HepG2 (cell line): ENCODE measurements around the gene APOC1. TPM values are rescaled to one million over a fixed set of nuclear protein-coding genes. Genes with fewer than 3 reads are reported as not detected.
A peak's percentile ranks its signal among the peaks of the same experiment; 100 is the strongest.

ENCODE experiments used
- ARID2 ChIP-seq: sonication (generic); formaldehyde crosslinking; IDR thresholded peaks from 2 replicates; pipeline ENCODE4 v1.8.1; 2022; ENCODE audit warnings: mild to moderate bottlenecking, missing genetic modification reagents, borderline replicate concordance
- ATF4 ChIP-seq, 2 experiments: fragments of 450-650 bp in 1 of 2; sonication (generic) in 1 of 2; formaldehyde crosslinking; IDR thresholded peaks; 2 replicates each; pipeline versions ENCODE4 v1.5.0 to v1.8.0; 2020 to 2022; ENCODE audit warnings: mild to moderate bottlenecking in 1 of 2, missing genetic modification reagents in 1 of 2
- CHCHD3 ChIP-seq: sonication (generic); formaldehyde crosslinking; IDR thresholded peaks from 2 replicates; pipeline ENCODE4 v1.8.0; 2022; ENCODE audit warnings: mild to moderate bottlenecking, missing genetic modification reagents, moderate library complexity
- ESRRA ChIP-seq: sonication (generic); formaldehyde crosslinking; IDR thresholded peaks from 2 replicates; pipeline ENCODE4 v1.5.1; 2020; ENCODE audit warnings: mild to moderate bottlenecking, low read depth, missing genetic modification reagents
- HMG20A ChIP-seq: IDR thresholded peaks from 2 replicates; pipeline ENCODE4 v1.6.1; 2016; ENCODE audit warnings: borderline replicate concordance
- HOXA5 ChIP-seq: sonication (generic); formaldehyde crosslinking; IDR thresholded peaks from 2 replicates; pipeline ENCODE4 v1.4.0; 2020; ENCODE audit warnings: missing genetic modification reagents
- KAT8 ChIP-seq: IDR thresholded peaks from 2 replicates; pipeline ENCODE4 v1.6.1; 2016; ENCODE audit warnings: missing genetic modification reagents, missing compliant biosample characterization
- KDM3A ChIP-seq: IDR thresholded peaks from 2 replicates; pipeline ENCODE4 v1.6.1; 2018; ENCODE audit warnings: low read depth, missing compliant biosample characterization
- MED13 ChIP-seq: sonication (generic); formaldehyde crosslinking; IDR thresholded peaks from 2 replicates; pipeline ENCODE4 v1.5.0; 2020; ENCODE audit warnings: missing genetic modification reagents
- SP1 ChIP-seq, 2 experiments: fragments of 450-650 bp in 1 of 2; sonication (generic) in 1 of 2; formaldehyde crosslinking in 1 of 2; IDR thresholded peaks; 2 replicates each; pipeline versions ENCODE4 v1.4.0 to v1.6.1; 2016 to 2020; ENCODE audit warnings: missing genetic modification reagents in 1 of 2
- TRAFD1 ChIP-seq: sonication (generic); formaldehyde crosslinking; IDR thresholded peaks from 2 replicates; pipeline ENCODE4 v1.5.1; 2020; ENCODE audit warnings: missing genetic modification reagents, mild to moderate bottlenecking, borderline replicate concordance
- ZNF230 ChIP-seq: sonication (generic); formaldehyde crosslinking; IDR thresholded peaks from 2 replicates; pipeline ENCODE4 v1.4.0; 2020; ENCODE audit warnings: mild to moderate bottlenecking, missing genetic modification reagents
- ZNF264 ChIP-seq: sonication (generic); formaldehyde crosslinking; IDR thresholded peaks from 2 replicates; pipeline ENCODE4 v1.4.0; 2020; ENCODE audit warnings: missing genetic modification reagents
- ZNF768 ChIP-seq: sonication (generic); formaldehyde crosslinking; IDR thresholded peaks from 2 replicates; pipeline ENCODE4 v1.4.0; 2020; ENCODE audit warnings: missing genetic modification reagents
- ZSCAN20 ChIP-seq: sonication (generic); formaldehyde crosslinking; IDR thresholded peaks from 2 replicates; pipeline ENCODE4 v1.4.0; 2020; ENCODE audit warnings: missing genetic modification reagents, mild to moderate bottlenecking, borderline replicate concordance
- polyA plus RNA-seq, 8 experiments: library from polyadenylated mRNA; depleted of rRNA in 3 of 8; stranded (reverse) in 7 of 8; unstranded in 1 of 8; fragments of >200 nt; fragmentation: Illumina TruSeq in 4 of 8; extraction: Trizol in 4 of 8; gene quantifications; 2 replicates each; pipeline versions ENCODE4 v1.2.1 to v1.2.3, GENCODE V29; 2011 to 2016; ENCODE audit warnings: low read depth in 4 of 8, missing spikeins in 1 of 8, mixed read lengths in 1 of 8; ENCODE audit not compliant: insufficient read depth in 1 of 8
- total RNA-seq, 5 experiments: library from RNA; depleted of rRNA; stranded (reverse); fragments of >200 nt; fragmentation: Illumina TruSeq; extraction: Trizol; gene quantifications; 2 replicates each; pipeline ENCODE4 v1.2.3, GENCODE V29; 2016; ENCODE audit warnings: low read depth in 1 of 5
- TF ChIP-seq, protein P1 (sequence below): sonication (generic); formaldehyde crosslinking; IDR thresholded peaks from 2 replicates; pipeline ENCODE4 v1.4.0; 2020; ENCODE audit warnings: mild to moderate bottlenecking, missing genetic modification reagents
- TF ChIP-seq, protein P2 (sequence below): sonication (generic); formaldehyde crosslinking; IDR thresholded peaks from 2 replicates; pipeline ENCODE4 v1.5.0; 2020; ENCODE audit warnings: mild to moderate bottlenecking, missing genetic modification reagents
- TF ChIP-seq, protein P3 (sequence below): sonication (generic); formaldehyde crosslinking; IDR thresholded peaks from 2 replicates; pipeline ENCODE4 v1.4.0; 2020; ENCODE audit warnings: missing genetic modification reagents

Gene APOC1
- total and polyA plus RNA-seq, 2 of the 13 experiments (the other 11 are each of a cell fraction or from before 2014, with no cell fraction given): 600 to 1,235 TPM

GRCh38 chr19:44905437-44906160 lies 8.8 kb upstream of the APOC1 start, which contains the start of gene APOE (continued):
- TF ChIP-seq KAT8 (CRISPR knock-in tag) (no peak), ZNF264 (0 out of 2 replicates have a peak, but pooled peaks have one; percentile 20), CHCHD3 (CRISPR knock-in tag) (no peak), ZSCAN20 (no peak), ARID2 (CRISPR knock-in tag) (0 out of 2 replicates have a peak, but pooled peaks have one; percentile 41), KDM3A (CRISPR knock-in tag) (no peak), MED13 (CRISPR knock-in tag) (0 out of 2 replicates have a peak, but pooled peaks have one; percentile 27), HMG20A (CRISPR knock-in tag) (no peak), ZNF768 (0 out of 2 replicates have a peak, but pooled peaks have one; percentile 16), HOXA5 (CRISPR knock-in tag) (0 out of 2 replicates have a peak, but pooled peaks have one; percentile 57), ESRRA (CRISPR knock-in tag) (peak; percentile 64), TRAFD1 (CRISPR knock-in tag) (no peak), SP1 (IDR thresholded peaks at IDR 0.05) (no peak), SP1 (CRISPR knock-in tag; IDR thresholded peaks at IDR 0.05) (peak; percentile 63; the same call in 1 of the 2 replicates), ATF4 (CRISPR knock-in tag; IDR thresholded peaks at IDR 0.05) (no peak; a peak in 1 of 4 replicates), ZNF230 (CRISPR knock-in tag) (peak; percentile 46; the same call in 1 of the 2 replicates)
- TF ChIP-seq, protein P1, sequence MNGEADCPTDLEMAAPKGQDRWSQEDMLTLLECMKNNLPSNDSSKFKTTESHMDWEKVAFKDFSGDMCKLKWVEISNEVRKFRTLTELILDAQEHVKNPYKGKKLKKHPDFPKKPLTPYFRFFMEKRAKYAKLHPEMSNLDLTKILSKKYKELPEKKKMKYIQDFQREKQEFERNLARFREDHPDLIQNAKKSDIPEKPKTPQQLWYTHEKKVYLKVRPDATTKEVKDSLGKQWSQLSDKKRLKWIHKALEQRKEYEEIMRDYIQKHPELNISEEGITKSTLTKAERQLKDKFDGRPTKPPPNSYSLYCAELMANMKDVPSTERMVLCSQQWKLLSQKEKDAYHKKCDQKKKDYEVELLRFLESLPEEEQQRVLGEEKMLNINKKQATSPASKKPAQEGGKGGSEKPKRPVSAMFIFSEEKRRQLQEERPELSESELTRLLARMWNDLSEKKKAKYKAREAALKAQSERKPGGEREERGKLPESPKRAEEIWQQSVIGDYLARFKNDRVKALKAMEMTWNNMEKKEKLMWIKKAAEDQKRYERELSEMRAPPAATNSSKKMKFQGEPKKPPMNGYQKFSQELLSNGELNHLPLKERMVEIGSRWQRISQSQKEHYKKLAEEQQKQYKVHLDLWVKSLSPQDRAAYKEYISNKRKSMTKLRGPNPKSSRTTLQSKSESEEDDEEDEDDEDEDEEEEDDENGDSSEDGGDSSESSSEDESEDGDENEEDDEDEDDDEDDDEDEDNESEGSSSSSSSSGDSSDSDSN (CRISPR knock-in tag): peak; percentile 56
- TF ChIP-seq, protein P2, sequence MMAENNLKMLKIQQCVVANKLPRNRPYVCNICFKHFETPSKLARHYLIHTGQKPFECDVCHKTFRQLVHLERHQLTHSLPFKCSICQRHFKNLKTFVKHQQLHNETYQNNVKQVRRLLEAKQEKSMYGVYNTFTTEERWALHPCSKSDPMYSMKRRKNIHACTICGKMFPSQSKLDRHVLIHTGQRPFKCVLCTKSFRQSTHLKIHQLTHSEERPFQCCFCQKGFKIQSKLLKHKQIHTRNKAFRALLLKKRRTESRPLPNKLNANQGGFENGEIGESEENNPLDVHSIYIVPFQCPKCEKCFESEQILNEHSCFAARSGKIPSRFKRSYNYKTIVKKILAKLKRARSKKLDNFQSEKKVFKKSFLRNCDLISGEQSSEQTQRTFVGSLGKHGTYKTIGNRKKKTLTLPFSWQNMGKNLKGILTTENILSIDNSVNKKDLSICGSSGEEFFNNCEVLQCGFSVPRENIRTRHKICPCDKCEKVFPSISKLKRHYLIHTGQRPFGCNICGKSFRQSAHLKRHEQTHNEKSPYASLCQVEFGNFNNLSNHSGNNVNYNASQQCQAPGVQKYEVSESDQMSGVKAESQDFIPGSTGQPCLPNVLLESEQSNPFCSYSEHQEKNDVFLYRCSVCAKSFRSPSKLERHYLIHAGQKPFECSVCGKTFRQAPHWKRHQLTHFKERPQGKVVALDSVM (CRISPR knock-in tag): peak; percentile 76
- TF ChIP-seq, protein P3, sequence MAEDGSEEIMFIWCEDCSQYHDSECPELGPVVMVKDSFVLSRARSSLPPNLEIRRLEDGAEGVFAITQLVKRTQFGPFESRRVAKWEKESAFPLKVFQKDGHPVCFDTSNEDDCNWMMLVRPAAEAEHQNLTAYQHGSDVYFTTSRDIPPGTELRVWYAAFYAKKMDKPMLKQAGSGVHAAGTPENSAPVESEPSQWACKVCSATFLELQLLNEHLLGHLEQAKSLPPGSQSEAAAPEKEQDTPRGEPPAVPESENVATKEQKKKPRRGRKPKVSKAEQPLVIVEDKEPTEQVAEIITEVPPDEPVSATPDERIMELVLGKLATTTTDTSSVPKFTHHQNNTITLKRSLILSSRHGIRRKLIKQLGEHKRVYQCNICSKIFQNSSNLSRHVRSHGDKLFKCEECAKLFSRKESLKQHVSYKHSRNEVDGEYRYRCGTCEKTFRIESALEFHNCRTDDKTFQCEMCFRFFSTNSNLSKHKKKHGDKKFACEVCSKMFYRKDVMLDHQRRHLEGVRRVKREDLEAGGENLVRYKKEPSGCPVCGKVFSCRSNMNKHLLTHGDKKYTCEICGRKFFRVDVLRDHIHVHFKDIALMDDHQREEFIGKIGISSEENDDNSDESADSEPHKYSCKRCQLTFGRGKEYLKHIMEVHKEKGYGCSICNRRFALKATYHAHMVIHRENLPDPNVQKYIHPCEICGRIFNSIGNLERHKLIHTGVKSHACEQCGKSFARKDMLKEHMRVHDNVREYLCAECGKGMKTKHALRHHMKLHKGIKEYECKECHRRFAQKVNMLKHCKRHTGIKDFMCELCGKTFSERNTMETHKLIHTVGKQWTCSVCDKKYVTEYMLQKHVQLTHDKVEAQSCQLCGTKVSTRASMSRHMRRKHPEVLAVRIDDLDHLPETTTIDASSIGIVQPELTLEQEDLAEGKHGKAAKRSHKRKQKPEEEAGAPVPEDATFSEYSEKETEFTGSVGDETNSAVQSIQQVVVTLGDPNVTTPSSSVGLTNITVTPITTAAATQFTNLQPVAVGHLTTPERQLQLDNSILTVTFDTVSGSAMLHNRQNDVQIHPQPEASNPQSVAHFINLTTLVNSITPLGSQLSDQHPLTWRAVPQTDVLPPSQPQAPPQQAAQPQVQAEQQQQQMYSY (CRISPR knock-in tag): 0 out of 2 replicates have a peak, but pooled peaks have one; percentile 31
